Glutamatergic neuron (in vitro differentiated cells): ENCODE results near the gene EXOSC10. TPM values are rescaled to one million over a fixed set of nuclear protein-coding genes. Genes with fewer than 3 reads are reported as not detected.

Experiments used
- DNase-seq: peaks from one replicate; pipeline ENCODE4 v3.0.0; 2022
- H3K27ac Mint-ChIP-seq: one replicate; pipeline ENCODE4 v1.8.0; 2020; ENCODE audit warnings: mild to moderate bottlenecking, mixed read lengths, inconsistent platforms; ENCODE audit not compliant: unreplicated experiment
- H3K27me3 Mint-ChIP-seq: one replicate; pipeline ENCODE4 v1.8.0; 2020; ENCODE audit warnings: mild to moderate bottlenecking, moderate library complexity, mixed read lengths, inconsistent platforms; ENCODE audit not compliant: unreplicated experiment
- H3K36me3 Mint-ChIP-seq: one replicate; pipeline ENCODE4 v1.8.0; 2020; ENCODE audit warnings: mild to moderate bottlenecking, mixed read lengths, inconsistent platforms; ENCODE audit not compliant: unreplicated experiment
- H3K4me1 Mint-ChIP-seq: one replicate; pipeline ENCODE4 v1.8.0; 2020; ENCODE audit warnings: mild to moderate bottlenecking, low read depth, mixed read lengths, inconsistent platforms; ENCODE audit not compliant: unreplicated experiment
- H3K4me3 Mint-ChIP-seq: one replicate; pipeline ENCODE4 v1.8.0; 2020; ENCODE audit warnings: mild to moderate bottlenecking, mixed read lengths, inconsistent platforms; ENCODE audit not compliant: unreplicated experiment
- H3K9me3 Mint-ChIP-seq: one replicate; pipeline ENCODE4 v1.8.0; 2020; ENCODE audit warnings: mild to moderate bottlenecking, moderate library complexity, mixed read lengths, inconsistent platforms; ENCODE audit not compliant: unreplicated experiment
- CTCF ChIP-seq: fragments of 200-600 bp; sonication (generic); IDR thresholded peaks from one replicate; pipeline ENCODE4 v1.5.0; 2021; ENCODE audit not compliant: partially characterized antibody, unreplicated experiment
- total RNA-seq: library from RNA; stranded (reverse); fragmentation: NEBNext Ultra II Directional; extraction: Animal tissue kit (Norgen Biotek cat#: 25700); gene quantifications from one replicate; pipeline ENCODE4 v1.2.1, GENCODE V29; 2021; ENCODE audit not compliant: unreplicated experiment

The EXOSC10 gene
- total RNA-seq, 1 donor from 2014 or later, result 111 TPM

GRCh38 chr1:11061652-11062365 is 37.9 kb downstream of the EXOSC10 start:
- Mint-ChIP-seq H3K4me1 (peaks cover 6% of the 10 kb centered on the region), H3K27me3 (peaks cover 5% of the 10 kb centered on the region), H3K9me3 (peaks cover 4% of the 10 kb centered on the region), H3K27ac (peak overlapping the region; percentile 31), H3K36me3 (no peaks in the 10 kb centered on the region), H3K4me3 (no peak overlapping the region)
- TF ChIP-seq CTCF, result no peak
- no peak for DNase-seq

- TF ChIP-seq CTCF, result peak; percentile 26
- Mint-ChIP-seq H3K36me3 (no peaks in the 10 kb centered on the region), H3K27me3 (peaks cover 5% of the 10 kb centered on the region), H3K9me3 (peaks cover 4% of the 10 kb centered on the region), H3K4me3 (peak within 1 kb of the TSS; percentile 96), H3K4me1 (peaks cover 6% of the 10 kb centered on the region), H3K27ac (peak within 1 kb of the TSS; percentile 87)
- DNase-seq, result peak; percentile 94
Measured at GRCh38 chr1:11059968-11060830, 39.5 kb downstream of the EXOSC10 start, which contains the start of gene SRM. Gene SRM (minus strand): TSS chr1:11060018. CDS start chr1:11059943, 75 bp downstream.

GRCh38 chr1:11059155-11059967 is 40.3 kb downstream of the EXOSC10 start:
- H3K27ac Mint-ChIP-seq, result peak overlapping the region; percentile 87

GRCh38 chr1:11058595-11059154 is 41.0 kb downstream of the EXOSC10 start:
- peak overlapping the region; percentile 96 for H3K4me3 Mint-ChIP-seq
- H3K36me3 Mint-ChIP-seq, result no peaks in the 10 kb centered on the region
- H3K9me3 Mint-ChIP-seq, result peaks cover 4% of the 10 kb centered on the region
- peaks cover 5% of the 10 kb centered on the region for H3K27me3 Mint-ChIP-seq
- H3K4me1 Mint-ChIP-seq, result peaks cover 6% of the 10 kb centered on the region
- no peak for DNase-seq
- no peak for TF ChIP-seq CTCF
- peak overlapping the region; percentile 87 for H3K27ac Mint-ChIP-seq

More at GRCh38 chr1:11059155-11059967, 40.3 kb downstream of the EXOSC10 start:
- Mint-ChIP-seq H3K36me3 (no peaks in the 10 kb centered on the region), H3K9me3 (peaks cover 4% of the 10 kb centered on the region), H3K4me3 (peak overlapping the region; percentile 96), H3K4me1 (peaks cover 6% of the 10 kb centered on the region), H3K27me3 (peaks cover 5% of the 10 kb centered on the region)
- TF ChIP-seq CTCF, result no peak
- DNase-seq, result peak; percentile 52
